SJSA1 (cell line): ENCODE data around the gene PHC2. TPM values are rescaled to one million over a fixed set of nuclear protein-coding genes. Genes with fewer than 3 reads are reported as not detected.

Experiments used
- DNase-seq, 2 experiments: peaks; one replicate each; pipeline ENCODE4 v3.0.0-alpha.2; 2015 to 2020; ENCODE audit warnings: low spot score in 2 of 2, low read depth in 1 of 2
- H3K27ac ChIP-seq: fragments of 250-450 bp; sonication (Bioruptor Pico); 2 replicates; pipeline ENCODE4 v1.5.1; 2020; ENCODE audit warnings: mild to moderate bottlenecking, moderate library complexity
- H3K27me3 ChIP-seq: fragments of 250-450 bp; sonication (Bioruptor Pico); replicated peaks from 2 replicates; pipeline ENCODE4 v1.5.1; 2020; ENCODE audit warnings: mild to moderate bottlenecking, moderate library complexity
- H3K36me3 ChIP-seq: fragments of 250-450 bp; sonication (Bioruptor Pico); 2 replicates; pipeline ENCODE4 v1.5.1; 2020; ENCODE audit warnings: mild to moderate bottlenecking
- H3K4me1 ChIP-seq: fragments of 250-450 bp; sonication (Bioruptor Pico); replicated peaks from 2 replicates; pipeline ENCODE4 v1.6.1; 2021; ENCODE audit warnings: mild to moderate bottlenecking
- H3K4me3 ChIP-seq: fragments of 250-450 bp; sonication (Bioruptor Pico); 2 replicates; pipeline ENCODE4 v1.5.1; 2020; ENCODE audit warnings: mild to moderate bottlenecking
- H3K9me3 ChIP-seq: fragments of 250-450 bp; sonication (Bioruptor Pico); replicated peaks from 2 replicates; pipeline ENCODE4 v1.5.1; 2020; ENCODE audit warnings: mild to moderate bottlenecking
- total RNA-seq: library from RNA; depleted of rRNA; stranded (reverse); fragments of >200 nt; shearing (Covaris generic); gene quantifications from 2 replicates; pipeline ENCODE4 v1.2.3, GENCODE V29; 2014

Gene PHC2
- total RNA-seq, 1 experiment from 2014 or later: 92.8 TPM

DNA sequence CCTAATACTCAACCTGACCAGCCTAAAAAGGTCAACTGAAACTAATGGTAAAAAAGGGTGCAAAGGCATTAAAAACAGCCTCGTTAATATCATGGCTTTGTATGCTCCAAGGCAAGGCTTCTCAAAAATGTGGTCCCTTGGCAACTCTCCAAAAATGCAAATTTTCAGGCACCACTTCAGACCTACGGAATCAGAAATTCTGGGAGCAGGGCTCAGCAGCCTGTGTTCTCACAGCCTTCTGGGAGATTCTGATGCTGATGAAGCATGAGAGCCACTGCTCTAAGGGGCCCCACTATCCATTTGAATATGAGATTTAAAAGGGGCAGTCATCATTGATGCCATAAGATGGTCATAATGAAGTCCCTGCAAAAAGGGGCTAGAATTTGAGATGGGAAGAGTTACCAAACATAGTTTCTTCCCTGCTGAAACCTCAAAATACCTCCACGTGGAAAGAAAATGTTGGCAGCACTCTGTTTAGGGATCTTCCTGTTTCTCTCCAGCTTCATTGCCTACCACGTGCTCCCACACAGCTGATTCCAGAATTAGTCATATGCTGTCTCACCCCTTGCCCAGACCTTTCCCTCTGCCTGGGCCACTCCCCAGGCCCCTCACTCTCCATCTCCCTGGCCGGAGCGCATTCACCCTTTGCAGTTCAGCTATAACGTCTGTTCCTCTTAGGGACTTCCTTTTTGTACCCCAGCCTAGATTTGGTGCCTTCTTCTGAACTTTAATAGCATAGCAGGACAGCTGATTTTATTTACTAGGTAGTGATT is 46.7 kb downstream of the PHC2 start:
- peaks cover 28% of the 10 kb centered on the region for H3K4me1 ChIP-seq
- H3K9me3 ChIP-seq: no peaks in the 10 kb centered on the region
- peak in 1 of 2 experiments; percentile 47 for DNase-seq
- no peaks in the 10 kb centered on the region for H3K36me3 ChIP-seq
- no peaks in the 10 kb centered on the region for H3K27me3 ChIP-seq
- H3K4me3 ChIP-seq: no peak overlapping the region
- H3K27ac ChIP-seq: no peak overlapping the region

DNA sequence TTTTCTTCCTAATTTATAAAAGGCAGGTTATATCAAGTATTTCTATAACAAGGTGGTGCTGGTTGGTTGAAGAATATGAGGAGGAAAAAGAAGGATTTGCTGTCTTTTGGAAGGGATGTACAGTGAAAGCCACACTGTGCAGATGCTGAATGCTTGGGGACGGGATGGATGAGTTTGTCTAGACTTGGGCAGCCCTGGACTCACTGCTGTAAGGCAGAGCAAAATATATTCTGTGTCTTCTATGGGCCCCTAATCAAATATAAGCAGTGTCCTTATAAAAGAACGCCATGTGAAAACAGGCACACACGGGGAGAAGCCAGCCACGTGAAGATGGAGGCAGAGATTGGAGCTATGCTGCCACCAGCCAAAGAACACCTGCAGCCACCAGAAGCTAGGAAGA is 47.4 kb downstream of the PHC2 start:
- Histone ChIP-seq H3K36me3 (no peaks in the 10 kb centered on the region), H3K9me3 (no peaks in the 10 kb centered on the region), H3K4me1 (peaks cover 21% of the 10 kb centered on the region), H3K27me3 (no peaks in the 10 kb centered on the region), H3K27ac (no peak overlapping the region), H3K4me3 (no peak overlapping the region)
- DNase-seq: peak in 1 of 2 experiments; percentile 16

DNA sequence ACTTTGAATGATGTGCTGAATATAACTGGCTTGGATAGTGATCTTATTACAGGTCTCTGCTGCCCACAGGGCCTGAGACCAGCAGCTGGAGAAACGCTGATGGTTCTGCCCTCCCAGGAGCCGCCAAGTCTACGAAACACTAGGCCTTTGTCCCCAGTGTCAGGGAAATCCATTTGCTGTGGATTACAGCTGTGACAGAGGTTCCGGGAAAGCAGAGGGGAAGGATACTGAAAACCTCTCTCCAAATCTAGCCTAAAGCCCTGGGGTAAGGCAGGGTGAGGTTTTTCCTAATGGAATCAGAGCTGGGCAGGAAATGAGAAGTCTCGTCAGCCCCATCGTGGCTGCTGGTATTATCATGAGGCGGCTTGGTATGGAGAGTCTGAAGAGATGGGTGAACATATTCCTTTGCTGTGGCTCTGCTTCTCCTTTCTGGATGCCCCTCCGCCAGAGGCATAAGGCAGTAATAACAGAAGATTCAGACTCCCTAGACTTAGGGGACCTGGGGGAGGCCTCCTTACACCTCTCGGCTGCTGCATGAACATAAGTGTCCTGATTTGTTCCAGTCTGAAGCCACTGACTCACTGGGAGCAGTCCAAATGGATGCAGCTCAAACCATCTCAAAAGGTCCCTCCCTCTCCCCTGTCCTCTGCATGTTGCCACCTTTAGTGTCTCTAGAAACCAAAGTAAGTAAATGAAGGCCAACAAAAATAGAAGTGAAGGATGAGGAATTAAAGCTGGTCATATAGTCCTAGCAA is 48.1 kb downstream of the PHC2 start:
- no peak for DNase-seq
- no peak overlapping the region for H3K27ac ChIP-seq
- peaks cover 18% of the 10 kb centered on the region for H3K4me1 ChIP-seq
- no peaks in the 10 kb centered on the region for H3K9me3 ChIP-seq
- H3K4me3 ChIP-seq: no peak overlapping the region
- H3K27me3 ChIP-seq: no peaks in the 10 kb centered on the region
- no peaks in the 10 kb centered on the region for H3K36me3 ChIP-seq

DNA sequence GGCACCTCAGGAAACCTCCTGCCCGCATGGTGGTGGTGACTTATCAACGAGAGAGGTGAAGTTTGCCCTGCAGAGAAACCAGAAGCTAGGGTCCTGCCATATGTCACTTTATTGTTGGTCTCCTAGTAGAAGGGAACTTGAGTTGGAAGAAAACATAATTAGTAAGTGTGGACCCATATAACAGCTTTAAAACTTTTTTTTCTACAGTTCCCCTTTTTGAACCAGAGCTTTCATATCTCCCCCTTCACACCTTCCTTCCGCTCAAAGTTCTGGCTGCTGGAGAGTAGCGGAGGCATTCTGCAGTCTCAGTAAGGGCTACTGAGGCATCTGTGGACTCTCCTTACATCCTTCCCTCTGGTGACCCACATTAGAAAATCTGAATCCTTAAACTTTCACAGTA is 48.9 kb downstream of the PHC2 start:
- H3K4me3 ChIP-seq: no peak overlapping the region
- H3K36me3 ChIP-seq: no peaks in the 10 kb centered on the region
- H3K27ac ChIP-seq: no peak overlapping the region
- peaks cover 18% of the 10 kb centered on the region for H3K4me1 ChIP-seq
- no peaks in the 10 kb centered on the region for H3K9me3 ChIP-seq
- no peak for DNase-seq
- H3K27me3 ChIP-seq: no peaks in the 10 kb centered on the region

DNA sequence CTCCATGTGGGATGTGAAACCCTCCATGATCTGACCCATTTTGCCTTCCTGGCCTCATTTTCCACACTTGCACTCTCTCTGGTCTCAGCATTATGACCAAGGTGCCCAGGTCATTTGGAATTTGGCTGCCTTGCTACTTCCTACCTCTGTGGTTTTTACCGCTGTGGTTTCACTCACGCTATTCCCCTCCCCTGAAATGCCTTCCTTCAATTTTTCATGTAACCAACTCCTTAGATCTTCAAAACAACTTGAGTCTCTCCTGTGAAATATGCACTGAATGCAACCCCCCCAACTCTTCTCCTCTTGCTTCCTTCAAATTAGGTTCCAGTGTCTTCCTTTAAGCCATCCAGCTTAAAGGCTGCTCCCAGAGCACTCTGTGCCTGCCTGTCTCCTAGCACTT is 50.1 kb downstream of the PHC2 start:
- Histone ChIP-seq H3K9me3 (no peaks in the 10 kb centered on the region), H3K4me1 (peaks cover 18% of the 10 kb centered on the region), H3K27me3 (no peaks in the 10 kb centered on the region), H3K4me3 (no peak overlapping the region), H3K27ac (no peak overlapping the region), H3K36me3 (no peaks in the 10 kb centered on the region)
- DNase-seq: no peak

DNA sequence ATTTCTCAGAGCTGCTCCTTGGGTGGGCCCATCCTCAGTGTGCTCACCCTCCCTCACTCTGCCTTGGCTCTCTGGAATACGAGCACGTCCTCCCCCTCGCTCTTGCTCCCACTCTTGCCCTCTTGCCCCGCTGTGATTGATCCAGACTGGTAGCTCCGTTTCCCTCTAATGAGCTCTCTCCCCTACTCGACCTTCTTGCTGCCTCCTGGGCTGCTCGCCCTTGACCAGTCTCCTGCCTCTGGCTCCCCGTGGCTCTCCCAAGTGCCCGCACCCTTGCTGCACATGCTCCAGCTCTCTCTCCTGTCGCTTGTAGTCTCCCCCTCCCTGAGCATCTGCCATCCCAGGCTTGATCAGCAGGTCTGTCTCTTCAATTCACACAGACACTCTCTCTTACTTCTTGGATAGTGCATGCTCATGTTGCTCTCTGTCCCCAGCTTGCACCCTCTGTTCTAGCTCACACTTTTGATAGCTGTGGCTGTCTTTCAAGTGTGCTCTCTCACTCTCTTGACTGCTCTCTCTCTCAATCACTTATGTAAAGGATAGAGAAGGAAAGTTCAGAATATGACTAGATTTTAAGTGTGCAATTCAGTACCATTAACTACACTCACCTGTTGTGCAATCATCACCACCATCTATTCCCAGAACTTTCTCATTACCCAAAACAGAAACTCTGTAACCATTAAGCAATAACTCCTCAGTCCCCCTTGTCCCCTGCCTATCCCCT is 51.1 kb downstream of the PHC2 start:
- no peaks in the 10 kb centered on the region for H3K36me3 ChIP-seq
- no peak overlapping the region for H3K4me3 ChIP-seq
- no peaks in the 10 kb centered on the region for H3K9me3 ChIP-seq
- DNase-seq: no peak
- no peaks in the 10 kb centered on the region for H3K27me3 ChIP-seq
- peaks cover 22% of the 10 kb centered on the region for H3K4me1 ChIP-seq
- no peak overlapping the region for H3K27ac ChIP-seq

DNA sequence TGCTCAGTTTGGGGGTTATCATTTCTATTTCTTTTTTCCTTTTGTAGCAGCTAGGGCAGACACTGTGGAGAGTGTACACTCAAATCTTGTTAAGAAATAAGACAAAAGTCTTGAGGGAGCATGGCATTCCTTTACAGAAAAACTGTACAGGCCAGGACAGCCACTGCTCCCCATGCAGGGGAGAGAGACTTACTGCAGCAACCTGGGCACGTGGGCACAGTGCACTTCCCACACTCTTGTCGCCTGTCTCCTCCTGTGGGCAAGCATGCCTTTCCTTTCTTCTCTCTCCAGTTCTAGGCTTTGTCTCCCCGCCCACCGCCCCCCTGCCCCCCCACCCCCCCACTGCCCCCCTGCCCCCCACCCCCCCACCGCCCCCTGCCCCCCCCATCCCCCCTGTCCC is 51.9 kb downstream of the PHC2 start:
- DNase-seq: no peak
- peaks cover 22% of the 10 kb centered on the region for H3K4me1 ChIP-seq
- H3K27me3 ChIP-seq: no peaks in the 10 kb centered on the region
- H3K4me3 ChIP-seq: no peak overlapping the region
- H3K9me3 ChIP-seq: no peaks in the 10 kb centered on the region
- no peaks in the 10 kb centered on the region for H3K36me3 ChIP-seq
- H3K27ac ChIP-seq: no peak overlapping the region

DNA sequence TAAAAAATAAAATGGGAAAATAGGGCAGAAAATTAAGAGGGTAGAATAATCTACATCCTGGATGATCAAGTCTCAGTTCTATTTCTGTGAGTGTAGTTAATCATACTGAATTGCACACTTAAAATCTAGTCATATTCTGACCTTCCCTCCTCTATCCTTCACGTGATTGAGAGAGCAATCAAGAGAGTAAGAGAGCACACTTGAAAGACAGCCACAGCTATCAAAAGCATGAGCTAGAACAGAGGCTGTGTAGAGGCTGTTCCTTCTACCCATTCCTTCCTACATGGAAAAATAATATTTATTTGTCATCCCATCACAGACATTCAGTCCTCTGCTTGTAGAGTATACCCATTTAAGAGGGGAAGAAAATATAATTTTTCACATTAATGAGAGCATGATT is 52.4 kb downstream of the PHC2 start:
- H3K36me3 ChIP-seq: 0 out of 2 replicates have a peak, but pooled peaks cover 3% of the 10 kb centered on the region
- DNase-seq: no peak
- no peak overlapping the region for H3K4me3 ChIP-seq
- H3K27me3 ChIP-seq: no peaks in the 10 kb centered on the region
- no peak overlapping the region for H3K27ac ChIP-seq
- no peaks in the 10 kb centered on the region for H3K9me3 ChIP-seq
- peaks cover 19% of the 10 kb centered on the region for H3K4me1 ChIP-seq

DNA sequence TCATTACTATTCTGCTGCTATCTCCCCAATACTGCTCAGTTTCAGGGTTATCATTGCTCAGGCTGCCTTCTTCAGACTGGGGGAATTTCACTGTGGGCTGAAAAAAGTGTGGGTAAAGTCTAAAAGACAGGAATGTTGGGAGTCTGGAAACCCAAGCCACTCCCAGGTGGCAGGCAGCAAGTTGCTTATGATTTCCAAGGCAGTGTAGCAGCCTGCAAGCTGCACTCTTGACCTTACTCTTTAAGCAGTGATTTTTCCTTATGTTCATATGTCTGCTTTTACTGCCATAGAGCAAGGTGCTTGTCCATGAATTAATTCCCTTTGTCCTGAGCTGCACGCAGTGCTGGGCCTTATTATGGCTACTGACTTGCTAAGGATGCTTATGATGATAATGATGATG is 53.1 kb downstream of the PHC2 start:
- Histone ChIP-seq H3K36me3 (0 out of 2 replicates have a peak, but pooled peaks cover 3% of the 10 kb centered on the region), H3K27me3 (no peaks in the 10 kb centered on the region), H3K27ac (no peak overlapping the region), H3K4me3 (no peak overlapping the region), H3K9me3 (no peaks in the 10 kb centered on the region), H3K4me1 (peaks cover 16% of the 10 kb centered on the region)
- no peak for DNase-seq

DNA sequence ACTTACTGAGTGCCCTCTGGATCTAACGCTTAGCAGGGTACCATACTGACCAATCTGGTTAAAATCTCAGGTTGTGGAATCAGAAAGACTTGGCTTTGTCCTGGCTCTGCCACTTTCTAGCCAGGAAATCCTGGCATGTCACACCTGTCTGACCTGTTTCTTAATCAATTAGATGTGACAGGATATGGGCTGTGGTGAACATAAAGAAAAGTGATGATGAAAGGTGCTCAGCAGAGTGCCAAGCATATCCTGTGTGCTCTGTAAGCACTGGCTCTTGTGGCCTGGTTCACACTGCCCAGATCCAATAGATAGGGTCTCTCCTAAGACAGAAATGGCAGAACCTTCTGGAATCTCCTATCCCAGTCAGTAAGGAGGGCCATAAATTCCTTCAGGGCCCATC is 53.9 kb downstream of the PHC2 start:
- Histone ChIP-seq H3K36me3 (0 out of 2 replicates have a peak, but pooled peaks cover 3% of the 10 kb centered on the region), H3K27me3 (no peaks in the 10 kb centered on the region)
- DNase-seq: no peak

DNA sequence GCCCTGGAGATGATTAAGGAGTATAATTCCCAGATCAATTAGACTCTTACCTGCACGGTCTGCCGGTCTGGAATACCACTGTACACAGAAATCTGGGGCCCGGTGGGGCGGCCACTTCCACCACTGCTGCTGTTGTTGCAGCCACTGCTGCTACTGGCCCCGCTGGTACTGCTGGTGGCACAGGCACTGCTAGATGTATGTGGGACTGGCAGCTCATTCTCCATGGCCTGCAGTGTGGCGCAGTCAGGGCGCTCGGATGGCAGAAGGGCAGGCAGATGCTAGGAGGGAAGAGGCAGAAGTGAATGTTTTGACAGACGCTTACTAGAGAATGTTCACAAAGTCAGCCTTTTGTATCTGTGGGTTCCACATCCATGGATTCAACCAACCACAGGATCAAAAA is 55.6 kb downstream of the PHC2 start:
- DNase-seq: no peak
- Histone ChIP-seq H3K4me3 (no peak overlapping the region), H3K4me1 (peaks cover 12% of the 10 kb centered on the region), H3K27me3 (no peaks in the 10 kb centered on the region), H3K36me3 (0 out of 2 replicates have a peak, but pooled peaks cover 3% of the 10 kb centered on the region), H3K9me3 (no peaks in the 10 kb centered on the region), H3K27ac (no peak overlapping the region)

More for the DNA sequence above, 53.9 kb downstream of the PHC2 start:
- Histone ChIP-seq H3K27ac (no peak overlapping the region), H3K4me3 (no peak overlapping the region), H3K4me1 (peaks cover 12% of the 10 kb centered on the region), H3K9me3 (no peaks in the 10 kb centered on the region)

DNA sequence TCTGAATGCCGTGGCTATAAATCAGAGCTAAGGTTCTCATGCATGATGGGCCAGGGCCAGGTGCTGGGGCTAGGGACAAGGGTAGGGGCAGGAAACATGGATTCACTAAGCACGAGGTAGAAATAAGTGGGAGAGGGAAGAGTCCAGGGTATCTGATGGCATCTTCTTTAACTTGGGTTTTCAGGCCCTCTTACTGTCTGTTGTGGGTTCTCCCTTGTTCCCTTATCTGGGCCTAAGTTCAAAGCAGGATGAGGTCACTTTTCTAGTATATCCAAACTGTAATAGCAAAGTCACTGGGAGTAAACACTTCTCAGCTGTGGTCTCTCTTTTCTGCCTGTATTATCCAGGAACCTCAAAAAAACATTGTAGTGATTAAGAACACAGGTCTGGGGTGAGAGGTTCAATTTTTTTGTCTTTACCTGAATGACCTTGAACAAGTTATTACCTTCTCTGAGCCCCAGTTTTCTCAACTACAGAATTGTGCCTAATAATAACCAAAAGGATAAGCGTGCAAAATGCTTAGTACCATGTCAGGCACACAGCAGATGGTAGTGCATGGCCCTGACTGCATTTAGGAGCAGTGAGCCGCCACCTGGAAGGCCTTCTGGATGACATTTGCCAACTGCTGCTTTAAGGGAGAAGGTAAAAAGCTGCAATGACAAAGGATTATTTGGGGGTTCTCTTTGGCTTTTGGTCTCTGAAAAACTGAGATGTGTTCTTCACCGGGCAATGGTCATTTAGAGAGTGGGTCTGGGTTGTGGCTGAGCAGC is 56.4 kb downstream of the PHC2 start:
- Histone ChIP-seq H3K4me3 (no peak overlapping the region), H3K27me3 (no peaks in the 10 kb centered on the region), H3K9me3 (no peaks in the 10 kb centered on the region), H3K27ac (peak overlapping the region; percentile 36; the same call in 1 of the 2 replicates), H3K36me3 (peaks cover 3% of the 10 kb centered on the region; the same call in 1 of the 2 replicates), H3K4me1 (peaks cover 12% of the 10 kb centered on the region)
- peak in 1 of 2 experiments; percentile 58 for DNase-seq

DNA sequence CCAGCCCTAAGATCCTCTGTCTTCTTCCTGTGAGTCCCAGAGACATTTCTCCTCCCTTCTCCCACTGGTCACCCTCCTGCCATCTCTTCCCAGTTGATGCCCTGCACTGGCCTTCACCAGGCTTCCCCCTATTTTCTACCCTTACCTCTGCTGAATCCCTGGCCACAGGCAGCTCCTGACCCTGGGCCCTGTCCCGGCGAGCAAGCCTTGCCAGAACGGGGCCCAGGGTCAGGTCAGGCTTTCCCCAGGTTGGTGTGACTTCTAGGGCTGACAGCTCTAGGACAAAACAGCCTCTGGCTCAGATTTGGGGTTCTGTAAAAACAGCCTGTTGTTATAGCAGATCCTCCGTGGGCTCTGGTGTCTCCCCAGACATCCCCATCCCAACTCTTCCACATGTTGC is 57.3 kb downstream of the PHC2 start:
- peaks cover 12% of the 10 kb centered on the region for H3K4me1 ChIP-seq
- no peak overlapping the region for H3K4me3 ChIP-seq
- no peaks in the 10 kb centered on the region for H3K27me3 ChIP-seq
- DNase-seq: no peak
- H3K36me3 ChIP-seq: peaks cover 3% of the 10 kb centered on the region; the same call in 1 of the 2 replicates
- H3K9me3 ChIP-seq: no peaks in the 10 kb centered on the region
- no peak overlapping the region for H3K27ac ChIP-seq
